GM10266 (cell line): ENCODE data around the gene PPP1R9B.
A peak's percentile ranks its signal among the peaks of the same experiment; 100 is the strongest.

Source experiments
- DNase-seq: peaks from one replicate; pipeline ENCODE4 v3.0.0; 2012; ENCODE audit errors: extremely low spot score
- TF ChIP-seq, protein P1 (sequence below): IDR thresholded peaks from 2 replicates; pipeline ENCODE4 v1.5.1; 2012; ENCODE audit warnings: mild to moderate bottlenecking, low read depth; ENCODE audit not compliant: control insufficient read depth, insufficient read depth; ENCODE audit errors: missing control alignments

Gene PPP1R9B

DNA sequence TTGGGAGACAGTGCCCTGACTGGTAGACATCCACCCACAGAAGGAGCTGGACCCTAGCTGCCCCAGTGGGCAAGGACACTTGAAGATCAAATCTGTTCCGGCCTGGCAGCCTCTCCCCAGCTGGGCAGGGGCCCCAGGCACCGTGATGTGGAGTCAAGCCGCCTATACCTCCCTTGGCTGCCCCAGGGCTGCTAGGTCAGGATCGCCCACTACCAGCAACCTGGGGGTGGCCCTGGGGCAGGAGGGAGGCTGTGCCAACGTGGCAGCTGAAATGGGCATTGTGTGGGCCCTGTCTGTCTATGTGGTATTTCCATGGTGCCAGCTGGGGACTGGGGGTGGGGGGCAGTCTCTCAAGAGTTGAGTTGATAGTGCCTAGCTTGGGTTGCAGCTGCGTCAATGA is 54.4 kb downstream of the PPP1R9B start:
- TF ChIP-seq, protein P1, sequence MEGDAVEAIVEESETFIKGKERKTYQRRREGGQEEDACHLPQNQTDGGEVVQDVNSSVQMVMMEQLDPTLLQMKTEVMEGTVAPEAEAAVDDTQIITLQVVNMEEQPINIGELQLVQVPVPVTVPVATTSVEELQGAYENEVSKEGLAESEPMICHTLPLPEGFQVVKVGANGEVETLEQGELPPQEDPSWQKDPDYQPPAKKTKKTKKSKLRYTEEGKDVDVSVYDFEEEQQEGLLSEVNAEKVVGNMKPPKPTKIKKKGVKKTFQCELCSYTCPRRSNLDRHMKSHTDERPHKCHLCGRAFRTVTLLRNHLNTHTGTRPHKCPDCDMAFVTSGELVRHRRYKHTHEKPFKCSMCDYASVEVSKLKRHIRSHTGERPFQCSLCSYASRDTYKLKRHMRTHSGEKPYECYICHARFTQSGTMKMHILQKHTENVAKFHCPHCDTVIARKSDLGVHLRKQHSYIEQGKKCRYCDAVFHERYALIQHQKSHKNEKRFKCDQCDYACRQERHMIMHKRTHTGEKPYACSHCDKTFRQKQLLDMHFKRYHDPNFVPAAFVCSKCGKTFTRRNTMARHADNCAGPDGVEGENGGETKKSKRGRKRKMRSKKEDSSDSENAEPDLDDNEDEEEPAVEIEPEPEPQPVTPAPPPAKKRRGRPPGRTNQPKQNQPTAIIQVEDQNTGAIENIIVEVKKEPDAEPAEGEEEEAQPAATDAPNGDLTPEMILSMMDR, result no peak

DNA sequence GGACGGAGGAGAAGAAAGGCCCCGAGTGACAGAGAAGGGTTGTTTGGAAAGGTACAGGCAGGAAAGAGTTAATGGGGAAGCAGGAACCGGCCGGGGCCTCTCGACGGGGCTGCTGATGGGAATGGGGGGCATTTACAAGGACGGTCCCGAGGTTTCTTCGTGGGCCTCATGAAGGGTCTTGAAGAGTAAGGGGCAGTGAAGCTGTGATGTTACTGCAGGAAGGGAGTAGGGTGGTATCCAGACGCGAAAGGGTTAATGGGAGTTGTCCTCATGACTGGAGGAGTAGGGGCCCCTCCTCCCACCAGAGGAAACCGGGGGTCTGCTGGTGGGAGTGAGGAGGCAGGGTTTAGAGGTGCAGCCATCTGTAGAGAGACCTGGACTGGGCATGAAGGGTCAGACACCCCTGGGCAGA is 54.8 kb downstream of the PPP1R9B start:
- TF ChIP-seq, protein P1, result no peak
- DNase-seq, result no peak

More for the DNA sequence above, 54.4 kb downstream of the PPP1R9B start:
- no peak for DNase-seq

DNA sequence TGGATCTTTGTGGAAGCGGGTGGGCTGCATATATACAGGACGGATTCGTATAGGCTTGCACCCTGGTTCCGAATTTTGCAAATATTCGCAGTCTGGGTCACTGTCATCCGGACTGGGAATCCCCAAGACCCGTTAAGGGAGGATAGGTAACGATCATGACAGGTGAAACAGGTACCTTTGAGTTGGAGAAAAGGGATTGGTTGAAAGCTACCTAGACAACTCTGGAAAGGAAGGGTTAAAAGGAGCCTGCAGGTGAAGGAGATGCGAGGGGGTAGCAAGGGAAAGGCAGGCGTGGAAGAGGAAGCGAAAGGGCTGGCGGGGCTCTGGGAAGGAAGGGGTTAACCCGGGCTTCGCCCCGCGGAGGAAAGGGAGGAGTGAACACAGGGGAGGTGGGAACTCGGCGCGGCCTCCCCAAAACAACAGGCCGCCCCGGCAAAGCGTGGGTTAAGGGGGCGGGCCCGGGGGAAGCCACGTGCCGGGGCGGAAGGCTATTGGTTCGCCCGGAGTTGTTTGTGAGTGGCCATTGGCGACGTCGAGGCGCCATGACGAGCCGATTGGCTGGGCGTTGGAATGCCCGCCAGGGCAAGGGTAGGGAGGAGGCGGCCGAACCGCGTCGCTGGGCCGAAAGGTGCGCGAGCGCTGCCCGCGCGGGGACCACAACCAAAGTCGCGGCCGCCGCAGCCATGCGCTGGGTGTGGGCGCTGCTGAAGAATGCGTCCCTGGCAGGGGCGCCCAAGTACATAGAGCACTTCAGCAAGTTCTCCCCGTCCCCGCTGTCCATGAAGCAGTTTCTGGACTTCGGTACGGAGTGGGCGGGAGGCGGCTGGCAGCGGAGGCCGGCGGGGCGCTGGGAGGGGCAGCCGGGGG is 55.5 kb downstream of the PPP1R9B start, which contains the start of gene PDK2:
TSS of gene PDK2 (plus strand) at position 599 of the 867 bp plus-strand sequence. CDS start at position 684, 85 bp downstream.
- TF ChIP-seq, protein P1, result no peak
- peak; percentile 97 for DNase-seq

DNA sequence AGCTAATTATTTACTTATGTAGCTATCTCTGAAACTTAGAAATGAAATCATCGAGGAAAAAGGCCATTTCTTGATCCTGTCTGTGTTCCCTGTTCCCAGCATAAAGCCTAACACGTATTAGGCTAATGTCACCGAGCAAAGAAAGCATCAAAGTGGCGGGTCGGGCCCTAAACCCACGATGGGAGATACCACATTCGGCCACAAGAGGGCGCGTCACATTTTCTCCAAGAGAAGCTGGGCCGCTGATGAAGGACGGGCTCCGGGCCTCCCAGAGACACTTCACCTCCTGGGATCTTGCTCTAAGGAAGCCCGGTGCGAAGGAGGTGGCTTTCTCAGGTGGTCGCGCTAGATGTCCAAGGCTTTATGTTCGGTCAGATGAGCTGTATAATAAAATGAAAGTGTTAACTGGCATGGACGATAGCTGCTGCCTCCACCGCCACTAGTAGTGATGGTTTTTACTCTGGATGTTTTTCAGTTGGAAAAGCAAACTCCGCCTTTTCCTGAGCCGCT is 56.2 kb downstream of the PPP1R9B start:
- TF ChIP-seq, protein P1, result peak; percentile 83
- DNase-seq, result peak; percentile 89

DNA sequence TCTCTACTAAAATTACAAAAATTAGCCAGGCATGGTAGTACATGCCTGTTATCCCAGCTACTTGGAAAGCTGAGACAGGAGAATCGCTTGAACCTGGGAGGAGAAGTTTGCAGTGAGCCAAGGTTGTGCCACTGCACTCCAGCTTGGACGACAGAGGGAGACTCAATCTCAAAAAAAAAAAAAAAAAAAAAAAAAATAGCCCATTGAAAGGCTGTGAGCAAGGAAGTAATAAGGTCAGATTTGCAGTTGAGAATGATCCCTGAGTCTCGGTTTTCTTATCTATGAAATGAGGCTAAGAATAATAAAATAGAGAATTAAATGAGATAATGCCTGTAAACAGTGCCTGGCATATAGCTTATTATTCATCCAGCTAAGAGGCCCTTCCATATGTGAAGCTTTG is 56.7 kb downstream of the PPP1R9B start:
- no peak for DNase-seq
- TF ChIP-seq, protein P1, result no peak

DNA sequence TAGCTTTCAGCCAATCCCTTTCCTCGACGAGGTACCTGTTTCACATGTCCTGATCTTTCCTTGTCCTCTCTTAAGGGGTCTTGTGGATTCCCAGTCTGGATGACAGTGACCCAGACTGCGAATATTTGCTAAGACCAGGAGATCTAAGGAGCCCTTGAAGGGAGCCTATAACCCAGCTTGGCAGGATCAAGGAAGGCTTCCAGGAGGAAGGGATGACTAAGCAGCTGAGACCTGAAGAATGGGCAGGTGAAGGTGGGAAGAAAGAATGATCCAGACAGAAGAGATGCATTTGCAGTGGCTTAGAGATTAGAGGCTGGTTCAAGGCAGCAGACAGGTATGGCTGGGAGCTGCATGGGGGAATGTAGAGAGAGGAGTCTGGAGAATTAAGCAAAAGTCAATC is 57.2 kb downstream of the PPP1R9B start:
- TF ChIP-seq, protein P1, result no peak
- DNase-seq, result no peak

DNA sequence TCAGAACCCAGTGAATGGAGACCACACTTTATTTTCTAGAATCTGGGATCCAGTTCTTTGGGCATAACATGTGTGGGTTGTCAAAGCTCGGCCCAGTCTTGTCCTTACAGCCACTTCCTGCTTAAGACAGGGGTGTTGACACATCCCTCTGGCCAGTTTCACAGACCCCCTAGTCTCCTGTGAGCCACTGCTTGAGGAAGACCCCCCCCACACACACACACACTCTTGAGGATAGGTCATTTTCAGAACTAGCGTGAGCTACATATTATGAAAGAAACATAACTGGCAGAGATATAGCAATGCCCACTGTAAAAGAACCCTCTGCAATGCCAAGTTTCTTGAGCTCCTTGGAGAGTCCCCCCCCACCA is 58.6 kb downstream of the PPP1R9B start:
- DNase-seq, result no peak
- TF ChIP-seq, protein P1, result no peak
